Suprapubic skin (tissue), 4 donors: Measurements from ENCODE around the gene TMEM250.

ENCODE experiments used
- CTCF ChIP-seq, 2 donors: fragments of 200-600 bp in 1 of 2; fragments of 450-650 bp in 1 of 2; sonication (generic) in 1 of 2; IDR thresholded peaks; one replicate each; pipeline ENCODE4 v1.5.1; 2016 to 2019; ENCODE audit warnings: antibody characterized with exemption in 2 of 2, mild to moderate bottlenecking in 1 of 2, moderate library complexity in 1 of 2
- EP300 ChIP-seq: sonication (generic); formaldehyde crosslinking; IDR thresholded peaks from one replicate; pipeline ENCODE4 v1.6.1; 2017; ENCODE audit warnings: antibody characterized with exemption
- POLR2A ChIP-seq, 2 donors: fragments of 450-650 bp; IDR thresholded peaks; one replicate each; pipeline ENCODE4 v1.6.1; 2017; ENCODE audit warnings: antibody characterized with exemption in 2 of 2, mild to moderate bottlenecking in 2 of 2, moderate library complexity in 2 of 2
- POLR2AphosphoS5 ChIP-seq, 3 donors: sonication (generic); formaldehyde crosslinking; IDR thresholded peaks; one replicate each; pipeline ENCODE4 v1.6.1; 2017; ENCODE audit warnings: antibody characterized with exemption in 3 of 3

GRCh38 chr9:136111190-136111589 lies 7.5 kb downstream of the TMEM250 start:
- TF ChIP-seq CTCF (IDR thresholded peaks at IDR 0.05) (no peak), POLR2A (IDR thresholded peaks at IDR 0.05) (no peak), EP300 (no peak), POLR2AphosphoS5 (IDR thresholded peaks at IDR 0.05) (no peak)
